Osteoblast (primary cell): ENCODE measurements around the gene PRKN. TPM values are rescaled to one million over a fixed set of nuclear protein-coding genes. Genes with fewer than 3 reads are reported as not detected.

Experiments used
- DNase-seq: peaks from one replicate; pipeline ENCODE4 v3.0.0; 2011; ENCODE audit warnings: low spot score, mixed read lengths; ENCODE audit not compliant: insufficient read length; ENCODE audit errors: missing footprints
- H2AFZ ChIP-seq: 2 replicates; pipeline ENCODE4 v1.6.0; 2011; ENCODE audit warnings: mild to moderate bottlenecking, low read length
- H3K27ac ChIP-seq: 2 replicates; pipeline ENCODE4 v1.5.1; 2011; ENCODE audit warnings: mild to moderate bottlenecking, low read depth, low read length, moderate library complexity
- H3K27me3 ChIP-seq: 2 replicates; pipeline ENCODE4 v1.6.0; 2012; ENCODE audit warnings: mild to moderate bottlenecking, control low read depth, inconsistent platforms, low read length, moderate library complexity; ENCODE audit not compliant: insufficient read depth
- H3K36me3 ChIP-seq: 2 replicates; pipeline ENCODE4 v1.5.1; 2011; ENCODE audit warnings: mild to moderate bottlenecking, low read length, control low read depth, moderate library complexity; ENCODE audit not compliant: insufficient read depth
- H3K4me1 ChIP-seq: 2 replicates; pipeline ENCODE4 v1.5.1; 2011; ENCODE audit warnings: mild to moderate bottlenecking, low read length, control low read depth, moderate library complexity; ENCODE audit not compliant: insufficient read depth
- H3K4me2 ChIP-seq: 2 replicates; pipeline ENCODE4 v1.6.0; 2011; ENCODE audit warnings: mild to moderate bottlenecking, low read length; ENCODE audit not compliant: insufficient read depth
- H3K4me3 ChIP-seq: fragments of 200-600 bp; sonication (generic); 3 replicates; pipeline ENCODE4 v1.5.1; 2012; ENCODE audit warnings: mild to moderate bottlenecking, low read length, inconsistent platforms; ENCODE audit not compliant: insufficient read depth
- H3K79me2 ChIP-seq: 2 replicates; pipeline ENCODE4 v1.6.0; 2012; ENCODE audit warnings: mild to moderate bottlenecking, low read length, control low read depth, inconsistent platforms; ENCODE audit not compliant: insufficient read depth
- H3K9me3 ChIP-seq: 2 replicates; pipeline ENCODE4 v1.5.1; 2011; ENCODE audit warnings: low read depth, low read length, control low read depth
- H4K20me1 ChIP-seq: 2 replicates; pipeline ENCODE4 v1.6.0; 2012; ENCODE audit warnings: mild to moderate bottlenecking, low read length, control low read depth; ENCODE audit not compliant: insufficient read depth
- CTCF ChIP-seq: IDR thresholded peaks from 2 replicates; pipeline ENCODE4 v1.5.1; 2011; ENCODE audit warnings: mild to moderate bottlenecking, low read depth, low read length, moderate library complexity; ENCODE audit errors: extremely low read depth
- total RNA-seq: library from RNA; depleted of rRNA; stranded (reverse); fragments of >200 nt; gene quantifications from 2 replicates; pipeline ENCODE4 v1.2.3, GENCODE V29; 2012

Gene PRKN
- total RNA-seq, 1 donor = 2.9 TPM

- no peak overlapping the region for H2AFZ ChIP-seq
- no peaks in the 10 kb centered on the region for H3K79me2 ChIP-seq
- no peak overlapping the region for H3K4me2 ChIP-seq
Measured at GRCh38 chr6:161458201-161458951, 1269.2 kb downstream of the PRKN start.

GRCh38 chr6:161455848-161456247, 1271.7 kb downstream of the PRKN start:
- no peak for DNase-seq
- Histone ChIP-seq H3K27me3 (no peaks in the 10 kb centered on the region), H3K79me2 (no peaks in the 10 kb centered on the region)

More at GRCh38 chr6:161458201-161458951, 1269.2 kb downstream of the PRKN start:
- Histone ChIP-seq H3K4me3 (no peak overlapping the region), H4K20me1 (no peaks in the 10 kb centered on the region), H3K27me3 (no peaks in the 10 kb centered on the region), H3K27ac (no peak overlapping the region), H3K4me1 (no peaks in the 10 kb centered on the region), H3K36me3 (no peaks in the 10 kb centered on the region), H3K9me3 (no peaks in the 10 kb centered on the region)
- TF ChIP-seq CTCF = no peak
- no peak for DNase-seq

GRCh38 chr6:161453558-161453957, 1274.0 kb downstream of the PRKN start:
- Histone ChIP-seq H3K9me3 (no peaks in the 10 kb centered on the region), H3K36me3 (no peaks in the 10 kb centered on the region), H3K27ac (no peak overlapping the region), H3K4me1 (no peaks in the 10 kb centered on the region), H4K20me1 (no peaks in the 10 kb centered on the region), H3K79me2 (no peaks in the 10 kb centered on the region), H3K27me3 (no peaks in the 10 kb centered on the region), H3K4me2 (no peak overlapping the region), H3K4me3 (no peak overlapping the region), H2AFZ (no peak overlapping the region)
- no peak for DNase-seq
- TF ChIP-seq CTCF = no peak

More at GRCh38 chr6:161455848-161456247, 1271.7 kb downstream of the PRKN start:
- Histone ChIP-seq H3K27ac (no peak overlapping the region), H4K20me1 (no peaks in the 10 kb centered on the region), H3K4me1 (no peaks in the 10 kb centered on the region), H3K36me3 (no peaks in the 10 kb centered on the region), H3K9me3 (no peaks in the 10 kb centered on the region), H3K4me2 (no peak overlapping the region), H3K4me3 (no peak overlapping the region), H2AFZ (no peak overlapping the region)
- no peak for TF ChIP-seq CTCF

GRCh38 chr6:161452241-161452640, 1275.3 kb downstream of the PRKN start:
- no peaks in the 10 kb centered on the region for H3K4me1 ChIP-seq
- no peaks in the 10 kb centered on the region for H4K20me1 ChIP-seq
- H3K79me2 ChIP-seq = no peaks in the 10 kb centered on the region
- TF ChIP-seq CTCF = no peak
- no peak overlapping the region for H3K4me3 ChIP-seq
- no peaks in the 10 kb centered on the region for H3K36me3 ChIP-seq
- no peak overlapping the region for H2AFZ ChIP-seq
- no peak for DNase-seq
- H3K9me3 ChIP-seq = no peaks in the 10 kb centered on the region
- no peaks in the 10 kb centered on the region for H3K27me3 ChIP-seq
- no peak overlapping the region for H3K27ac ChIP-seq
- H3K4me2 ChIP-seq = no peak overlapping the region
